VCaP (cell line): Measurements from ENCODE around the gene AMOTL1.

ENCODE experiments used
- H3K27ac ChIP-seq: fragments of 450-650 bp; 2 replicates; pipeline ENCODE4 v1.5.1; 2017
- TF ChIP-seq, protein P1 (sequence below): fragments of 450-650 bp; conservative IDR thresholded peaks from 2 replicates; pipeline ENCODE4 v1.5.1; 2017; ENCODE audit warnings: mild to moderate bottlenecking, moderate library complexity

The AMOTL1 gene

DNA sequence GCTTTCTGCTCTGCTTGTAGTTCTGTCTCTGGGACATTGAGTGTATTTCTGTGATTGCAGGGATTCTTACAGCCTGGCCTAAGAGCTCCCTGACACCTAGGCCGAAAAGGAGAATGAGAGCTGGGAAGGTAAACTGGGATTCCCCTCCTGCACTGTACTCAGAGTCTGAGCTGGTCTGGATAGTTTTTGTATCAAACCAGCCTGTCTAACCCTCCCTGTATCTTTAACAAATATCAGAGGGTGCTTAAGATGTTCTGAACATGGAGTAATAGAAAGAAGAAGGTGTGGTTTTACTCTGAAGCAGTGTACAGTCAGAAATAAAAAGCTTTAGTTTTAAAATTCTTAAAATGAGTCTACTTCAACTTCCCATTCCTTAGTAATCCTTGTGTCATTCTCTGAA, 57.3 kb downstream of the AMOTL1 start:
- TF ChIP-seq, protein P1, sequence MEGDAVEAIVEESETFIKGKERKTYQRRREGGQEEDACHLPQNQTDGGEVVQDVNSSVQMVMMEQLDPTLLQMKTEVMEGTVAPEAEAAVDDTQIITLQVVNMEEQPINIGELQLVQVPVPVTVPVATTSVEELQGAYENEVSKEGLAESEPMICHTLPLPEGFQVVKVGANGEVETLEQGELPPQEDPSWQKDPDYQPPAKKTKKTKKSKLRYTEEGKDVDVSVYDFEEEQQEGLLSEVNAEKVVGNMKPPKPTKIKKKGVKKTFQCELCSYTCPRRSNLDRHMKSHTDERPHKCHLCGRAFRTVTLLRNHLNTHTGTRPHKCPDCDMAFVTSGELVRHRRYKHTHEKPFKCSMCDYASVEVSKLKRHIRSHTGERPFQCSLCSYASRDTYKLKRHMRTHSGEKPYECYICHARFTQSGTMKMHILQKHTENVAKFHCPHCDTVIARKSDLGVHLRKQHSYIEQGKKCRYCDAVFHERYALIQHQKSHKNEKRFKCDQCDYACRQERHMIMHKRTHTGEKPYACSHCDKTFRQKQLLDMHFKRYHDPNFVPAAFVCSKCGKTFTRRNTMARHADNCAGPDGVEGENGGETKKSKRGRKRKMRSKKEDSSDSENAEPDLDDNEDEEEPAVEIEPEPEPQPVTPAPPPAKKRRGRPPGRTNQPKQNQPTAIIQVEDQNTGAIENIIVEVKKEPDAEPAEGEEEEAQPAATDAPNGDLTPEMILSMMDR: no peak
- H3K27ac ChIP-seq: no peak overlapping the region; the same call in 1 of the 2 replicates

DNA sequence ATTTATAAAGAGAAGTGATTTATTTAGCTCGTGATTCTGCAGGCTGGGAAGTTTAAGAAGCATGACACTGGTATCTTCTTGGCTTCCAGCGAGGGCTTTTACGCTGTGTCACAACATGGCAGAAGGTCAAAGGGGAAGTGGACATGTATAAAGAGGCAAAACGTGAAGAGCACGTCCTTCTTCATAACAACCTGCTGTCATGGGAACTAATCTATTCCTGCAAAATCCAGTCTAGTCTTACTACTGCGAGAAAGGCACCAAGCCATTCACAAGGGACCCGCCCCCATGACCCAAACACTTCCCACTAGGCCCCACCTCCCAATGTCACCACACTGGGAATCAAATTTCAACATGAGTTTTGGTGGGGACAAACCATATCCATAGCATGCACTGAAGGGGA, 58.3 kb downstream of the AMOTL1 start:
- TF ChIP-seq, protein P1: no peak
- peak overlapping the region; percentile 64; the same call in 1 of the 2 replicates for H3K27ac ChIP-seq

DNA sequence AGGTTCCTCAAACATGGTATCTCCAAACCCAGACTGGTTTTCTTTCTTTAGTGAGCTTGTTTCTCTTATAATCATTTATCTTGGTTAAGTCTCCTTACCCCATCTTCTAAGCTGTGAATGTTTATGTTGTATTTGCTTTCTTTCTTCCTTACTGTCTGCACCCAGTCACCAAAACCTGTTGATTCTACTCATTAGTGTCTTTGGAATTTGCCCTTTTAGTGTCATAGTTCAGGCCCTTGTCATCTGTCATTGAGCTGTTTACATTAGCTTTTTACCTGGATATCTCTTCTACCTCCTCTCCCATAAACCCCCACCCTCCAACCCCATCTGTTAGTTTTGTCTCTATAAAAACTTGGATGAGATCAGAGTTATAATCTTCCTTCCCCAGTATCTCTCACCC, 59.9 kb downstream of the AMOTL1 start:
- H3K27ac ChIP-seq: peak overlapping the region; percentile 64
- TF ChIP-seq, protein P1: no peak

DNA sequence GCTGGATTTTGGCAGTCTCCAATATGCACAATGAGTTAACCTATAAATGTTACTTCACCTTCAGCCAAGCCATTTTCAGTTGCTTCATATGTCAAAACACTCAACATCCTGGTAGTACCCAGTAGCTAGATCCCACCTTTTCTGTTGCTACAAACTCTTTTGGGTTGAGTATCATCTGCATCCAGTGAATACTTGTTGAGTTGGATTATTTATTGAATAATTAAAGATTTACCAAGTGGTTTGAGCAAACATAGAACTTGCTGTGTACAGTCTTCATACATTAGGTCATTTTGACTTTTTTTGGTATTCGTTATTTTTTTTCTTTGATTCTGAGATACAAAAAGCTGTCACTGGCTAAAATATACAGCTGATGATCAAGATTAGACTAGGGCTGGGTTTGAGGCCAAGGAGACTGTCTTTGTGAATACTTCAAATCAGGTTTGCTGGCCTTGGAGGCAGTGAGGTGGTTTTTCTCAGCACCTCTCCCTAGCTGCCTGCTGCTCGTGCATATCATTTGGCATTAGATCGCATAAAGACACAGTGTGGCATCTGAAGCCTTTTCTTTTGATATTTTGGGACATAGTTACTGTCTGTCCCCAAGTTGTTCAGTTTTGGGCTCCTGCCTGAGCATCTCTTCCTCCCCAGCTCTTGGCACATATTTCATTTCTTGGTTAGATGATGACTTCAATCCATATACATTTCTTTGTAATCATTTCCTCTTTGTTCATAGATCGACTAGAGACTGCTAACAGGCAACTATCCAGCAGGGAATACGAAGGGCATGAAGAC, 62.8 kb downstream of the AMOTL1 start:
- H3K27ac ChIP-seq: peak overlapping the region; percentile 83
- TF ChIP-seq, protein P1: no peak

DNA sequence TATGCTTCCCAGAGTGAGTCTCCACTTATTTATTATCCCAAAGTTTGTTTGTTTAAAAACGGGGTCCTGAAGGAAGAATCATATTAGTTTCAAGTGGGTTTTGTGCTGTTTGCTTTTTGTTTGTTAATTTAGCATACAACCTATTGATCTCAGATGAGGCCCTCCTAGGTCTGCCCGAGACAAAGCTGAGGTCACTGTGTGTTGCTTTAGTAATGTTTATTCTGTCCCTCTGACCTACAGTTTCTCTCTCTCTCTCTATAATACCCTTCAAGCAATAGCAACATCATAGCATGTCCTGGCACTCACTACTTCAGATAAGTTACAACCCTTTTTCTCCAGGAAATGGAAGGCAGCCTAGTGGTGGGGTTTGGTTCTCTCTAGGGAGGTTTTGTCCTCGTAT, 63.4 kb downstream of the AMOTL1 start:
- TF ChIP-seq, protein P1: no peak
- H3K27ac ChIP-seq: peak overlapping the region; percentile 83

DNA sequence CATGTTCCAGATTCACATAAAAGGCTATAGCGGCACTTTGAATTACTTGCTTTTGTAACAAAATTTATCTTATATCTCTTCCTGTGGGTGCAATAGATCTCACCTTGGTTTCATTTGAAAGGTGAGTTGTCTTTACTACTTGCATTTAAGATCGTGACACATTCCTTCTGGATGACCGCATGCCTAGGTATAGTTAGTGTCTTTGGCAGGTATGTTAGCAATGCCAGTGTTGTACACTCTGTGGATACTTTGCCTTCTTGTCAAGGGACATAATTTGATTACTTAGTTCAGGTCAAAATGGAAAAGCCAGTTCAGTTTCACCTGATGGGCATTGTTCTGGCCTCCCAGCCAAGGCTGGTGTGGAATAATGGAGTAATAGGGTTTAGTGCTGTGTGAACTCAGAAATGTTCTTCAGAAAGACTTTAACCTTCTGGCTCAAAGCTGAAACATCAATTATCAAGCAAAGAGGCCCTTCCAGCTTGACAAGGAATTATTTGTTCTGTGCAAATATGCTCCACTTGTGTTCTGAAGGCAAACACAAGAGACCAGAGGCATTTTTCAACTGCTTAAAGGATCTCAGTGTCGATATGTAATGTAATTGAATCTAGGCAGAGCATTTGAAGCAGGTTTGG, 64.6 kb downstream of the AMOTL1 start:
- TF ChIP-seq, protein P1: no peak
- H3K27ac ChIP-seq: peak overlapping the region; percentile 83

DNA sequence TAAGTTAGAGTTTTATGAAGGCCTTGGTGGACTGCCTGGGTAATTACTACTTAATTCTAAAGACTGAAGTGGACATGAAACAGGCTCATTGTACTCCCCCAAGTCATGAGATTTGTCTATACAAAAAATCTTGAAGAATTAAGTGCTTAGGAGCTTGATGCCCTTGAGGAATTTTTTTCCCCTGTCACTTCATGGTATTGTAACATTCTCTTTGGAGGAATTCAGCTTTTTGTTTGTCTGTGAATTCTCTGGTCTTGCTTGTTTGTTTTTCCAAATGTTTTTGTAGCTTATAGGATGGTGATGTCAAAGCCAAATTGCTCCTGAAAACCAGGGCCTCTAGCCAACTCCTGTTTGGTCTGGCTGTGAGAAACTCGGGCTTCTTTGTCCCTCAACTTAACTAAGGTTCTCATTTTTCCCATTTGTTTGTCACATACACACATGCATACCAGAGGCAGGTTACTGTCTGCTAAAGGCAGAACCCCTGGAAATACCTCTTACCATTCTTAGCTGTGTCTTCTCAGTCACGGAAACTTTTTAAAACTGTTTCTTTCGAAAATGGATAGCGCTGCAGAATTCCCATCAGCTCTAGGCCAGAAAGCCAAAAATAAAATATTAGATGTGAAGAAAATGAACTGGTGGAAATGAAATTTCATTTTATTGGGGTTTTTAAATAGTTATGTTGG, 66.9 kb downstream of the AMOTL1 start:
- TF ChIP-seq, protein P1: no peak
- H3K27ac ChIP-seq: peak overlapping the region; percentile 83
